Activated T-cell treated with anti-CD3 and anti-CD28 coated beads, Interleukin-2, amount 50 U/mL, for 4 hours (primary cell): ENCODE measurements around the gene CRIP3. TPM values are rescaled to one million over a fixed set of nuclear protein-coding genes. Genes with fewer than 3 reads are reported as not detected.

Experiments used
- ATAC-seq, 2 donors: fragments of 200-7000 bp; cut with Tn5 transposase; one replicate each; pipeline ENCODE4 v1.10.0; 2021
- DNase-seq: peaks from one replicate; pipeline ENCODE4 v3.0.0-alpha.2; 2020
- H3K27me3 Mint-ChIP-seq: one replicate; pipeline ENCODE4 v1.8.0; 2021; ENCODE audit warnings: low read depth, mixed read lengths
- H3K36me3 Mint-ChIP-seq: one replicate; pipeline ENCODE4 v1.8.0; 2022; ENCODE audit warnings: mixed read lengths; ENCODE audit not compliant: insufficient read depth
- H3K4me1 Mint-ChIP-seq: one replicate; pipeline ENCODE4 v1.8.0; 2021; ENCODE audit warnings: low read depth, mixed read lengths
- H3K4me3 Mint-ChIP-seq: one replicate; pipeline ENCODE4 v1.8.0; 2021; ENCODE audit warnings: mild to moderate bottlenecking, moderate library complexity, mixed read lengths
- H3K9me3 Mint-ChIP-seq: one replicate; pipeline ENCODE4 v1.8.0; 2021; ENCODE audit warnings: mixed read lengths
- total RNA-seq, 3 donors: library from RNA; stranded (reverse); gene quantifications; one replicate each; pipeline ENCODE4 v1.2.1, GENCODE V29; 2021

CRIP3 gene
- total RNA-seq, 3 donors from 2014 or later: 0.52 TPM; not detected in 2

DNA sequence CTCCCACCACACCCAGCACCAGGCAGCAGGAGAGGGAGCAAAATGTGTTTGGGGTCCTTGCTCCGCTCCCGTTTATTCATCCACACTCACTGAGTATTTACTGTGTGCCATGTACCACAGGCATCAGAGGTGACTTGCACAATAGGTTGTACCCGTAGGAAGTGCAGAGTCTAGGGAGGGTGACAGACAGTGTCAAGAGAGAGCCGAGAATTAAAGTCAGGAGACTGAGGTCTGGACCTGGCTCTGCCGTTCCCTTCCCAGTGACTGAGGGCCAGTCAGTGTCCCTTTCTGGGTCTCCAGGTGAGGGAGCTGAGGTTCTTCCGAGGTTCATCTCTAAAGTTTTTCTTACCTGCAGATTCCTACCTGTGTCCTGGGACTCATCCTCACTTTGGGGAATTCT lies 43.1 kb downstream of the CRIP3 start:
- Mint-ChIP-seq H3K4me1 (peaks cover 10% of the 10 kb centered on the region), H3K4me3 (no peak overlapping the region), H3K27me3 (peaks cover 11% of the 10 kb centered on the region), H3K36me3 (no peaks in the 10 kb centered on the region), H3K9me3 (no peaks in the 10 kb centered on the region)
- DNase-seq (no peak), ATAC-seq (no peak)

DNA sequence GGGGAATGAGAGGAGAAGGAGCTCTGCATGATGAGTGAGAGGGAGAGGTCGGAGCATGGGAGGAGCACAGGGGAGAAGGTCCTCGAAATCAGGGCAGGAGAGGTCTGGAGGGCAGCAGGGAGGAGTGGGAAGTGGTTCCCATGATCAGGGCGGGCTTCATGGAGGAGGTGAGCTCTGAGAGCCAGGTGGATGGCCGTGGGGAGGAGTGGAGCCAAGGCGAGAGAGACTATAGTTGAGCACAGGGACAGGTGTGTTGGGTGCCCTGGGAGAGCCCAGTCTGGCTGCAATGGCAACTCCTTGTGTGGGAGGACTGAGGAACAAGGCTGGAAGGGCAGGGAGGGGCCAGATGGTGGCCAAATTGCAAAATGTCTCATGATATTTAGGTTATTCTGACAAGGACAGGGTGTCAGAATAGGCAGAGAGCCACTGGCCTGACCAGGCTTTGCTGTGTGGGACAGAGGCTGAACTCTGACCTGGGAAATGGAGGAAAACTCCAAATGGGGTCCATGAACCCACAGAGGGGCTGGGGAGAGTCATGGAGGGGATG lies 44.0 kb downstream of the CRIP3 start:
- Mint-ChIP-seq H3K36me3 (no peaks in the 10 kb centered on the region), H3K4me3 (no peak overlapping the region), H3K4me1 (peaks cover 6% of the 10 kb centered on the region), H3K27me3 (peaks cover 11% of the 10 kb centered on the region), H3K9me3 (no peaks in the 10 kb centered on the region)
- ATAC-seq: no peak
- no peak for DNase-seq

DNA sequence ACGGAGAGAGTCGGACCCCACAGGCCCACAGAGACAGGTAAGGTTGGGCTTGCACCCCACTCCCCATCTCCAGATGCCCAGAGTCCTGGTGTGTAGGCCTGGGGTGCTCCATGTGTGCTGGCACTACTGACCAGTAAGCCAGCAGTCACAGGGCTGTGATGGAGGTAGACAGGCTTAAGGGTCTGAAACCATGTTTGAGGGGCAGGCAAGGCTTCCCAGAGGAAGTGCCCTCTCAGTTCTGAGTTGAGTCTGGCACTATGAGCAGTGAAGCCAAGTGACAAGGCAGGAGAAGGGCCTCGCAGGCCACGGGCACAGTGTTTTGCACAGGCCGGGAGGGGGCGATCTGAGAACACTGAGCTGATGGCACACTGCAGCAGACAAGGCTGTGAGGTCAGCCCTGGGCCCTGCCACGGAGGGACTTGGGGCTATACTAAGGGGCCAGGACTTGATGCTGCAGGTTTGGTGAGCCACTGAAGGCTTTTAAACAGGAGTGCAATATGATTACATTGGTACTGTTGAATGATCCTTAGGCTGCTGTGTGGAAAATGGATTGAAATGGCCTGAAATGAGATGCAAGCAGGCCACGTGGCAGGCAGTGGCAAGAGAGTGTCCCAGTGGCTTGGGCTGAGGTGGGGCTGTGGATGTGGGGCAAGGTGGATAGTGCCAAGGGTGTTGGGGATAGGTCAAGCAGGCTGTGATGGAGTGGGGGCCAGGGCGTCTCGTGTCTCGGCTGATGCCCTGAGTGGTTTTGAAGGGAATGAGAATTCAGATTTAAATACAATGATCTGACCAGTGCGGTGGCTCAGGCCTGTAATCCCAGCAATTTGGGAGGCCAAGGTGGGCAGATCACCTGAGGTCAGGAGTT lies 45.1 kb downstream of the CRIP3 start:
- peak; percentile 96 for ATAC-seq
- Mint-ChIP-seq H3K4me3 (no peak overlapping the region), H3K27me3 (peaks cover 5% of the 10 kb centered on the region), H3K4me1 (no peaks in the 10 kb centered on the region), H3K36me3 (no peaks in the 10 kb centered on the region), H3K9me3 (no peaks in the 10 kb centered on the region)
- peak; percentile 68 for DNase-seq

DNA sequence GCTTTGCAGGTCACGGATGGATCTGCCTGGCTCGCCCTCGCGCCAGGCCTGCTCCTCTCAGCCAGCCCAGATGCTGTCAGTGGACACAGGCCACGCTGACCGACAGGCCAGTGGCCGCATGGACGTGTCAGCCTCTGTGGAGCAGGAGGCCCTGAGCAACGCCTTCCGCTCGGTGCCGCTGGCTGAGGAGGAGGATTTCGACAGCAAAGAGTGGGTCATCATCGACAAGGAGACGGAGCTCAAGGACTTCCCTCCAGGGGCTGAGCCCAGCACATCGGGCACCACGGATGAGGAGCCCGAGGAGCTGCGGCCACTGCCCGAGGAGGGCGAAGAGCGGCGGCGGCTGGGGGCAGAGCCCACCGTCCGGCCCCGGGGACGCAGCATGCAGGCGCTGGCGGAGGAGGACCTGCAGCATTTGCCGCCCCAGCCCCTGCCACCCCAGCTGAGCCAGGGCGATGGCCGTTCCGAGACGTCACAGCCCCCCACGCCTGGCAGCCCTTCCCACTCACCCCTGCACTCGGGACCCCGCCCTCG lies 45.8 kb downstream of the CRIP3 start:
- ATAC-seq (no peak), DNase-seq (no peak)
- Mint-ChIP-seq H3K4me1 (peaks cover 1% of the 10 kb centered on the region), H3K27me3 (peaks cover 3% of the 10 kb centered on the region), H3K36me3 (no peaks in the 10 kb centered on the region), H3K9me3 (no peaks in the 10 kb centered on the region), H3K4me3 (no peak overlapping the region)

DNA sequence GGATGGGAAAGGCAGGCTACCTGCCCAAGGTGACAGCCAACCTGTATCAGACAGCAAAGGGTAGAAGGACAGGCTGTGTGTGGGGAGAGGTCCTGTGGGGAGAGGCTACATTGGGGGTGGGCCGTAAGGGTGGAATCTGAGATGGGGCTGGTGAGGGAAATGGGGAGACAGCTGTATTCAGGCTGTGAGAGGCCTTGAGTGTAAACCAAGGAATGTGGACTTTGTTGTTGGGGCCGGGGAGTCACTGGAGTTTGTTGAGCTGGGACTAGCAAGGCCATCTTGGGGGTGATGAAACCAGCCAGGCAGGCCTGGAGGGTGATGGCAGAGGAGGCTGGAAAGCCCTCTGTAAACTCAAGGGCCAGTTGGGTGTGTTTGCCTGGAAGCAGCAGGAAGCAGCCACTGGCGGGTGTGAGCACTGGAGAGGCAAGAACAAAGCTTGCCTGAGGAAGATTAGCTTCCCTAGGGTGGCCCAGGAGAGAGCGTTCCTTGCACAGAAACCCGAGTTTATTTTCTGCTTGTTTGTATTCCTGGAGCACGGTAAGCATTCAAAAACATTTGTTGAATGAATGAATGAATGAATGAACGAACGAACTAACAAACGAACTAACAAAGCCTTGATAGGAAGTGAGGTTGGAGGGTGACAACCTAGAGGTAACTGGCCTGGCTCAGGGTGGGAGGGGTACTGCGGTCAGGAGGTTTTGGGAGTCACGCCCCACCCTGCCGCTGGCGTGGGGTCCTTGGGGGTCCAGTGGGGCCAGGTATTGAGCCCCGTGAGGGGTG lies 46.4 kb downstream of the CRIP3 start:
- Mint-ChIP-seq H3K27me3 (no peaks in the 10 kb centered on the region), H3K4me1 (peaks cover 1% of the 10 kb centered on the region), H3K9me3 (no peaks in the 10 kb centered on the region), H3K36me3 (no peaks in the 10 kb centered on the region), H3K4me3 (no peak overlapping the region)
- ATAC-seq (no peak), DNase-seq (no peak)

DNA sequence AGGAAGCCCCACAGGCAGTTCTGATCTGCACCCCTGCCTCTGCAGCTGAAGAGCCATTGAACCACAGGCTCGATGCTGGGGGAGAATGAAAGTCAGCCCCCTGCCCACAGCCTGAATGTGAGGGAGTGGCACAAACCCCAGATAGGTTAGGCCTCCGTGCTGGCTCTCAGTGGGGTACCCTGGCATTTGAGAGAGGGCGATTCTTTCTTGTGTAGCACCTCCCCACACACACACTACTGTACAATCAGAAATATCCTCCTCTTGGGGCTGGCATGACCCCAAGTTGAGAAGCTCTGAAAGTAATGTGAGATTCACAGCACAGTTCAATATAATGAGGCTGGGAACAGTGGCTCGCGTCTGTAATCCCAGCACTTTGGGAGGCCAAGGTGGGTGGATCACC lies 47.4 kb downstream of the CRIP3 start:
- Mint-ChIP-seq H3K27me3 (no peaks in the 10 kb centered on the region), H3K9me3 (no peaks in the 10 kb centered on the region), H3K36me3 (no peaks in the 10 kb centered on the region), H3K4me3 (no peak overlapping the region), H3K4me1 (peaks cover 1% of the 10 kb centered on the region)
- no peak for ATAC-seq
- no peak for DNase-seq

DNA sequence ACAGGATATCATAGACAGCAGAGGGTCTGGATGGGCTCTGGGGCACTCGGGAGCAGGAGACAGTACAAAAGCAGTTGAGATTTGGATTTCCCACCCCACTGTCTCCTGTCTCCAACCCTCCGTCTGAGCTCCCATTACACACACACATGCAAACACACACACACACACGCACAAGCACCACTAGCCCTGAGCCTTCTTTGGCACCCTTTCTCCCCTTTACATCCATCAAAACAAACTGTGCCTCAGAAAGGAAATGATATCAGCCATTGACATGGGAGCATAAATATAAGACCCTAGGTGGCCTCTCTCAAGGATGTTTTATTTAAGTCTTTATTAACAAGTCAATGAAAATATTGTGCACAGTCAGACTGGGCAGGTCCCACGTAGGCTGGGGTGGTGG lies 47.8 kb downstream of the CRIP3 start:
- no peaks in the 10 kb centered on the region for H3K36me3 Mint-ChIP-seq
- ATAC-seq (no peak), DNase-seq (no peak)
- no peaks in the 10 kb centered on the region for H3K27me3 Mint-ChIP-seq
- H3K4me1 Mint-ChIP-seq: peaks cover 1% of the 10 kb centered on the region
- no peak overlapping the region for H3K4me3 Mint-ChIP-seq
- H3K9me3 Mint-ChIP-seq: no peaks in the 10 kb centered on the region

DNA sequence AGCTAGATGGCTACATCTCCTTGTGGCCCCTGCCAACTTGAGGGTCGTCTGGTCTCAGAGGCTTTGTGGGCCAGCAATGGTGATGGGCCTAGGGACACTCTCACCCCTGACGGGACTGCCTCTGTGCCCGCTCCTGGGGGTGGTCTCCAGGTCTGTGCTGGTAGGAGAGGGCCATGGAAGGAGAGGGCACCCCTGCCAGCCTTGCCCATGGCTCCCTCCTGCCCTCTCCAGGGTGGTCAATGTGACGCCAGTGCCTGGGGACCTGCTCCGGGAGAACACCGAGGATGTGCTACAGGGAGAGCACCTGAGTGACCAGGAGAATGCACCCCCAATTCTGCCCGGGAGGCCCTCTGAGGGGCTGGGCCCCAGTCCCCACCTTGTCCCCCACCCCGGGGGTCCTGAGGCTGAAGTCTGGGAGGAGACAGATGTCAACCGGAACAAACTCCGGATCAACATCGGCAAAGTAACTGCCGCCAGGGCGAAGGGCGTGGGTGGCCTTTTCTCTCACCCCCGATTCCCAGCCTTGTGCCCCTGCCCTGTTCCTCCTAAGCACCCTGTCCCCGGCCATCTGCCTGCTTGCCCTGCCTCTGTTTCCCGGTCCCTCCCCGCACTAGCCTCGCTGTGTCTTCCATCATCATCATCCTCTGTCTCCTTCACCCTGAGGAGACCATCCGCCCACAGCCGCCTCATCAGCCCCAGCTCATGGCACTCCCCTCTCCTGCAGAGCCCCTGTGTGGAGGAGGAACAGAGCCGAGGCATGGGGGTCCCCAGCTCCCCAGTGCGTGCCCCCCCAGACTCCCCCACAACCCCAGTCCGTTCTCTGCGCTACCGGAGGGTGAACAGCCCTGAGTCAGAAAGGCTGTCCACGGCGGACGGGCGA lies 49.6 kb downstream of the CRIP3 start:
- no peaks in the 10 kb centered on the region for H3K27me3 Mint-ChIP-seq
- no peaks in the 10 kb centered on the region for H3K9me3 Mint-ChIP-seq
- DNase-seq (no peak), ATAC-seq (no peak)
- no peaks in the 10 kb centered on the region for H3K36me3 Mint-ChIP-seq
- peaks cover 1% of the 10 kb centered on the region for H3K4me1 Mint-ChIP-seq
- H3K4me3 Mint-ChIP-seq: no peak overlapping the region

DNA sequence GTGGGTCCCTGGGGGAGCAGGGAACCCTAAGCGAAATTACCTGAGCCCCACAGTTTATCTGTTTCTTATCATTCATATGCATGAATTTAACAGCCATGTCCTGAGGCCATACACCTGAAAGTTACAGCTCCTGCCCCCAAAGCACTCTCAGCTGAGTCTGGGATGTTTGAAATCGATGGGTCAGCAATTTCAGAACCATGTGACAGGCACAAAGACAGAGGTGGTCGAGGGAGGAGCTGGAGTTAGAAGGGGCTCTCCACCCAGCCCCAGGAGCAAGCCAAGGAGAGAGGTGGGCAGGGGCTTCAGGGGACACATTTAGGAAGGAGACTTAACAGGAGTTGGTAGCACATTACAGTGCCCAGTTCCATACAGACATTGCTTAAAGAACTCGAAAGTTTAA lies 50.4 kb downstream of the CRIP3 start:
- ATAC-seq: no peak
- H3K36me3 Mint-ChIP-seq: no peaks in the 10 kb centered on the region
- peaks cover 1% of the 10 kb centered on the region for H3K27me3 Mint-ChIP-seq
- DNase-seq: no peak
- H3K4me3 Mint-ChIP-seq: no peak overlapping the region
- H3K9me3 Mint-ChIP-seq: no peaks in the 10 kb centered on the region
- H3K4me1 Mint-ChIP-seq: peaks cover 1% of the 10 kb centered on the region

DNA sequence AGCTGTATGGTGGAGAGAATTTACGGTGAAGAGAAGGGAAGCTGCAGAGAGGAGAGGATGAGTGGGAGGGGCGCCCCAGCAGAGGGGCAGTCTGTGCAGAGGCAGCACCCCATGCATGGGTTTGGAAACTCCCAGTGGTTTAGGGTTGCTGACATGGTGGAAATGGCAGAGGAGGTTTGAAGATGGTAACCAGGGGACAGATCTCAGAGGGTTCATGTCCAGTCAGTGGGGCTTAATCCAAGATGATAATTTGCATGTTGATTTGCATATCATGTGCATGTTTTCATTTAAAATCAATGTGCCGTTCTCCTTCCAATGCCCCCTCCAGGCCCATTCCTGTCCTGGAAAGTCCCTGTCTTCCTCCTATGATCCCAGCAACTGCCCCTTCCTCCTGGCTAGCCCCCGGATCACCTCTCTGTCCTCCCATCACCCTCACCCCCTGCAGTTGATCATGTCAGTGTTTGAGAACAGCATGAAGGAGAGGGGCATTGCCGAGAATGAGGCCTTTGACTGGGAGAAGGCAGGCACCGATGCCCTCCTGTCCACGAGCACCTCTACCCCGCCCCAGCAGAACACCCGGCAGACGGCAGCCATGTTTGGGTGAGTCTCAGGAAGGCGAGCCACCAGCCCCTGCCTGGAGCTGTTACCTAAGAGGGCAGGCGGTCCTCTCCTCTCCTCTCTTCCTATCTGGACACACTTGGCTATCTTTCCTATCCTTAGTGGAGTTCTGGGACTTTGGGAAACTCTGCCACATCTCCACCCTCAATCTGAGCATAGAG lies 51.1 kb downstream of the CRIP3 start:
- no peaks in the 10 kb centered on the region for H3K36me3 Mint-ChIP-seq
- ATAC-seq (peak in 1 of 2 donors; percentile 21), DNase-seq (no peak)
- no peaks in the 10 kb centered on the region for H3K9me3 Mint-ChIP-seq
- peaks cover 1% of the 10 kb centered on the region for H3K4me1 Mint-ChIP-seq
- no peak overlapping the region for H3K4me3 Mint-ChIP-seq
- peaks cover 8% of the 10 kb centered on the region for H3K27me3 Mint-ChIP-seq

DNA sequence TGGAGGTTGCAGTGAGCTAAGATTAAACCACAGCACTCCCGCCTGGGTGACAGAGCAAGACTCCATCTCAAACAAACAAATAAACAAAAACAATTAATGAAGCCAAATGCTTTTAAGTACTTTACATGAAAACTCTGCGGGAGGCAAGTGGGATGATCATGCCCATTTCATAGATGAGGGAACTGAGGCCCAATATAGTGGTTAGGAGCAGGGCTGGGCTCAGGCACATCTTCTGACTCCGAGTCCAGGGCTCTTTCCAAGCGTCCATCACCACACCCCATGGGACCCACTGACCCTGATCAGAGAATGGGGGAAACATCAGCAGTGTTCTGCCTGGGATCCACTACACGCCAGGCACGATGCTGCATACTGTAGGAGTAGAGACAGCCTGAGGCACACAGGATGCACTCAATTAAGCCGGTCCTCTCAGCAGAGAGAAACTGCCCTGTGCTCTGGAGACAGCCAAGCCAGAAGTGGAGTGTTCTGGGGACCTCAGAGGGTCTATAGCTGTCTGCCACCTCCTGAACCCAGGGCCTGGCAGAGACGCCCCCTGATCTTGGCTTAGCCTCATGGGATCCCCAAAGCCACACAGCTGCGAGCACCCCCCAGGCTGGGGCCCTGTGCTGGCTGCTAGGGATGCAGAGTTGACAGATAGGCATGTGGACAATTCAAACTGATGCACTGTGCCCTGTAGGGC lies 51.8 kb downstream of the CRIP3 start:
- Mint-ChIP-seq H3K27me3 (peaks cover 10% of the 10 kb centered on the region), H3K4me1 (peaks cover 1% of the 10 kb centered on the region), H3K4me3 (no peak overlapping the region), H3K9me3 (no peaks in the 10 kb centered on the region), H3K36me3 (no peaks in the 10 kb centered on the region)
- no peak for DNase-seq
- ATAC-seq: no peak
